Jurkat, Clone E6-1 (cell line): ENCODE measurements around the gene SLC39A1.

Experiments used
- DNase-seq: peaks from one replicate; pipeline ENCODE4 v3.0.0-alpha.2; 2011; ENCODE audit warnings: low read depth, low spot score
- H3K4me3 ChIP-seq: 2 replicates; pipeline ENCODE4 v1.5.1; 2011; ENCODE audit warnings: mild to moderate bottlenecking, low read length, control low read depth, moderate library complexity

SLC39A1 gene

GRCh38 chr1:153936011-153936802, 27.1 kb downstream of the SLC39A1 start:
- no peak overlapping the region for H3K4me3 ChIP-seq
- DNase-seq, result no peak

- H3K4me3 ChIP-seq, result no peak overlapping the region
- no peak for DNase-seq
Observed at GRCh38 chr1:153934746-153935145, 28.6 kb downstream of the SLC39A1 start.

- DNase-seq, result no peak
- no peak overlapping the region for H3K4me3 ChIP-seq
Observed at GRCh38 chr1:153933955-153934354, 29.4 kb downstream of the SLC39A1 start.

- DNase-seq, result no peak
- H3K4me3 ChIP-seq, result no peak overlapping the region
Observed at GRCh38 chr1:153933430-153933829, 29.9 kb downstream of the SLC39A1 start.

GRCh38 chr1:153932156-153933131, 30.9 kb downstream of the SLC39A1 start:
- DNase-seq, result no peak
- H3K4me3 ChIP-seq, result no peak overlapping the region

- H3K4me3 ChIP-seq, result no peak overlapping the region
- no peak for DNase-seq
Observed at GRCh38 chr1:153929981-153930948, 33.1 kb downstream of the SLC39A1 start.

GRCh38 chr1:153929426-153929825, 33.9 kb downstream of the SLC39A1 start:
- no peak overlapping the region for H3K4me3 ChIP-seq
- no peak for DNase-seq

- no peak overlapping the region for H3K4me3 ChIP-seq
- no peak for DNase-seq
Observed at GRCh38 chr1:153928791-153929341, 34.5 kb downstream of the SLC39A1 start.

- no peak for DNase-seq
- no peak overlapping the region for H3K4me3 ChIP-seq
Observed at GRCh38 chr1:153928245-153928644, 35.1 kb downstream of the SLC39A1 start.

GRCh38 chr1:153926405-153926804, 36.9 kb downstream of the SLC39A1 start:
- DNase-seq, result no peak

GRCh38 chr1:153922972-153923925, 40.1 kb downstream of the SLC39A1 start, which contains the start of gene GATAD2B:
Gene GATAD2B, minus strand, starts transcription at chr1:153922972. Its CDS starts 94,625 bp downstream, at chr1:153828347.
- DNase-seq, result peak; percentile 100
- H3K4me3 ChIP-seq, result peak within 1 kb of the TSS; percentile 95

More at GRCh38 chr1:153926405-153926804, 36.9 kb downstream of the SLC39A1 start:
- no peak overlapping the region for H3K4me3 ChIP-seq

- H3K4me3 ChIP-seq, result peak overlapping the region; percentile 94
- DNase-seq, result peak; percentile 72
Observed at GRCh38 chr1:153922076-153922971, 41.0 kb downstream of the SLC39A1 start.

GRCh38 chr1:153921803-153922075, 41.6 kb downstream of the SLC39A1 start:
- no peak for DNase-seq
- peak overlapping the region; percentile 94 for H3K4me3 ChIP-seq

GRCh38 chr1:153921080-153921802, 42.1 kb downstream of the SLC39A1 start:
- no peak for DNase-seq
- peak overlapping the region; percentile 94 for H3K4me3 ChIP-seq

- peak; percentile 65 for DNase-seq
- H3K4me3 ChIP-seq, result peak overlapping the region; percentile 94
Observed at GRCh38 chr1:153919876-153920852, 43.2 kb downstream of the SLC39A1 start.
